Measurements from ENCODE around the gene CRYBB2.
A peak's percentile ranks its signal among the peaks of the same experiment; 100 is the strongest.
"Not testable (repeated sequence)": the region's sequence is repeated elsewhere in the genome, so short reads cannot be mapped to it uniquely, and the experiment has no call there.

The CRYBB2 gene

DNA sequence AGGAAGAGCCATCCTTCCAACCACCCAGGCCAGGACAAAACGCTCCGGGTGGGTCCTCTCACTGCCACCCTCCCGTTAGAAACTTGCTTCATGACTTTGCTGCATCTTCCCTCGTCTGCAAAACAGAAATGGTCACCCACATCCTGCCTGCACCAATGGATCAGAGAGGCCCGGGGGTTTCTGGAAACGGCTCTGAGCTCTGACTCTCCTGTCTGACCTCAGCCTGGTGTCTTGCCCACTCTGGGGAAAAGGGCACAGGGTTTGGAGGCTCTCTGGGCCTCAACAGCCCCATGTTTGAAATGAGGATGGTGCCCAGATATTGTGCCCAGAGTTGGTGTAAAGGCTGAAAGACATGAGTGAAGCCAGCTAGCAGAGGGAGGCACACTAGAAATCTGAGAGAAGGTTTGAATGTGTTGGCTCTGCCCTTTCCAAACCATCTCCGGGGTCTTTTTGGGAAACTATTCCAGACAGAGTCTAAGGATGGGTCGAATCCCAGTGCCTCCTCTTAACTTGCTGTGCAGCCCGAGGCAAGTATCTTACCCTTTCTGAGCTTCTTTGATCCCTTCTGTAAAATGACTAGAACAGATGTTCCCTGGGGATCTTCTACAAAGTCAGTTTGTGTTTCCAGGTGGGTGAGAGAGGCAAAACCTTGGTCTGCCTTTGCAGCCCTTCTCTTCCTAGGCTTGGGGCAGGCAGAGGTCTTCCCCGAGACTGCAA, 17.7 kb upstream of the CRYBB2 start:
- no peak overlapping the region for H3K4me3 ChIP-seq (replicated peaks; ENCODE audit: insufficient read depth, low read length)
- DNase-seq (ENCODE audit: low read depth in 1 of 2, low spot score in 1 of 2), result no peak
- no peak for TF ChIP-seq POLR2AphosphoS5 (IDR thresholded peaks at IDR 0.05; ENCODE audit: low read depth)
- no peak for TF ChIP-seq SPI1 (IDR thresholded peaks at IDR 0.05; ENCODE audit: borderline replicate concordance, low read depth)
- TF ChIP-seq GABPA (IDR thresholded peaks at IDR 0.05; ENCODE audit: low read depth), result no peak
- TF ChIP-seq, protein P1, sequence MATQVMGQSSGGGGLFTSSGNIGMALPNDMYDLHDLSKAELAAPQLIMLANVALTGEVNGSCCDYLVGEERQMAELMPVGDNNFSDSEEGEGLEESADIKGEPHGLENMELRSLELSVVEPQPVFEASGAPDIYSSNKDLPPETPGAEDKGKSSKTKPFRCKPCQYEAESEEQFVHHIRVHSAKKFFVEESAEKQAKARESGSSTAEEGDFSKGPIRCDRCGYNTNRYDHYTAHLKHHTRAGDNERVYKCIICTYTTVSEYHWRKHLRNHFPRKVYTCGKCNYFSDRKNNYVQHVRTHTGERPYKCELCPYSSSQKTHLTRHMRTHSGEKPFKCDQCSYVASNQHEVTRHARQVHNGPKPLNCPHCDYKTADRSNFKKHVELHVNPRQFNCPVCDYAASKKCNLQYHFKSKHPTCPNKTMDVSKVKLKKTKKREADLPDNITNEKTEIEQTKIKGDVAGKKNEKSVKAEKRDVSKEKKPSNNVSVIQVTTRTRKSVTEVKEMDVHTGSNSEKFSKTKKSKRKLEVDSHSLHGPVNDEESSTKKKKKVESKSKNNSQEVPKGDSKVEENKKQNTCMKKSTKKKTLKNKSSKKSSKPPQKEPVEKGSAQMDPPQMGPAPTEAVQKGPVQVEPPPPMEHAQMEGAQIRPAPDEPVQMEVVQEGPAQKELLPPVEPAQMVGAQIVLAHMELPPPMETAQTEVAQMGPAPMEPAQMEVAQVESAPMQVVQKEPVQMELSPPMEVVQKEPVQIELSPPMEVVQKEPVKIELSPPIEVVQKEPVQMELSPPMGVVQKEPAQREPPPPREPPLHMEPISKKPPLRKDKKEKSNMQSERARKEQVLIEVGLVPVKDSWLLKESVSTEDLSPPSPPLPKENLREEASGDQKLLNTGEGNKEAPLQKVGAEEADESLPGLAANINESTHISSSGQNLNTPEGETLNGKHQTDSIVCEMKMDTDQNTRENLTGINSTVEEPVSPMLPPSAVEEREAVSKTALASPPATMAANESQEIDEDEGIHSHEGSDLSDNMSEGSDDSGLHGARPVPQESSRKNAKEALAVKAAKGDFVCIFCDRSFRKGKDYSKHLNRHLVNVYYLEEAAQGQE (IDR thresholded peaks at IDR 0.05; ENCODE audit: insufficient replicate concordance, low read depth), result no peak
- TF ChIP-seq, protein P2, sequence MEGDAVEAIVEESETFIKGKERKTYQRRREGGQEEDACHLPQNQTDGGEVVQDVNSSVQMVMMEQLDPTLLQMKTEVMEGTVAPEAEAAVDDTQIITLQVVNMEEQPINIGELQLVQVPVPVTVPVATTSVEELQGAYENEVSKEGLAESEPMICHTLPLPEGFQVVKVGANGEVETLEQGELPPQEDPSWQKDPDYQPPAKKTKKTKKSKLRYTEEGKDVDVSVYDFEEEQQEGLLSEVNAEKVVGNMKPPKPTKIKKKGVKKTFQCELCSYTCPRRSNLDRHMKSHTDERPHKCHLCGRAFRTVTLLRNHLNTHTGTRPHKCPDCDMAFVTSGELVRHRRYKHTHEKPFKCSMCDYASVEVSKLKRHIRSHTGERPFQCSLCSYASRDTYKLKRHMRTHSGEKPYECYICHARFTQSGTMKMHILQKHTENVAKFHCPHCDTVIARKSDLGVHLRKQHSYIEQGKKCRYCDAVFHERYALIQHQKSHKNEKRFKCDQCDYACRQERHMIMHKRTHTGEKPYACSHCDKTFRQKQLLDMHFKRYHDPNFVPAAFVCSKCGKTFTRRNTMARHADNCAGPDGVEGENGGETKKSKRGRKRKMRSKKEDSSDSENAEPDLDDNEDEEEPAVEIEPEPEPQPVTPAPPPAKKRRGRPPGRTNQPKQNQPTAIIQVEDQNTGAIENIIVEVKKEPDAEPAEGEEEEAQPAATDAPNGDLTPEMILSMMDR (IDR thresholded peaks at IDR 0.05; ENCODE audit: insufficient read depth, low read length), result no peak
- H3K27me3 ChIP-seq (ENCODE audit: insufficient read depth, poor library complexity, severe bottlenecking), result no peaks in the 10 kb centered on the region
- no peak overlapping the region for H3K27ac ChIP-seq (replicated peaks)

DNA sequence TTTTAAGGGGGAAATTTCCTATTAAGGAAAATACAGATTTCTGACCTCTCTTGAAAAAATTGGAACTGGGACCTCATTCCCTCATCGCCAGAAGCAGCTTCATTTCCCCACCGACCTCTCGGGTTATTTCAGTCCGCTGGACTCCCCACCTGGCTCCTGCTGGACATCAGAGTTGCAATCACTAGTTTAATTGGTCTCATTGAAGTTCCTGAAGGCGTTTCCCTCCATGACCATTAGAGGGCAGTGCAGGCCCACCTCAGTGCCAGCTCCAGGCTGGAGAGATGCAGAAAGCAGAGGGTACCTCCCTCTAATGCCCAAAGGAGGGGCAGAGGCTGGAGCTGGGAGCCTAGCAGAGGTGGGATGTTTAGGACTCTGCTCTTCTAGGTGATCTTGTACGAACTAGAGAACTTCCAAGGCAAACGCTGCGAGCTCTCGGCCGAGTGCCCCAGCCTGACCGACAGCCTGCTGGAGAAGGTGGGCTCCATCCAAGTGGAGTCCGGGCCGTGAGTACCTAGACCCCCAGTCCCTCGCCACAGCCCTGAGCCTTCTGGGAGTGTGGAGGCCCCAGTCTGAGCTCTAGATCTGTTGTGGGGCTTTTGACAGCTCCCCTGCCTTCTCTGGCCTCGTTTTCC, 17.0 kb upstream of the CRYBB2 start:
- no peak for TF ChIP-seq POLR2AphosphoS5 (IDR thresholded peaks at IDR 0.05; ENCODE audit: low read depth)
- no peak for TF ChIP-seq GABPA (IDR thresholded peaks at IDR 0.05; ENCODE audit: low read depth)
- TF ChIP-seq SPI1 (IDR thresholded peaks at IDR 0.05; ENCODE audit: borderline replicate concordance, low read depth), result no peak
- TF ChIP-seq, protein P1 (IDR thresholded peaks at IDR 0.05; ENCODE audit: insufficient replicate concordance, low read depth), result no peak
- TF ChIP-seq, protein P2 (IDR thresholded peaks at IDR 0.05; ENCODE audit: insufficient read depth, low read length), result peak; percentile 93
- Histone ChIP-seq H3K27me3 (ENCODE audit: insufficient read depth, poor library complexity, severe bottlenecking) (no peaks in the 10 kb centered on the region), H3K27ac (replicated peaks) (no peak overlapping the region), H3K4me3 (replicated peaks; ENCODE audit: insufficient read depth, low read length) (no peak overlapping the region)
- peak; percentile 12 to 59 for DNase-seq (ENCODE audit: low read depth in 1 of 2, low spot score in 1 of 2)

DNA sequence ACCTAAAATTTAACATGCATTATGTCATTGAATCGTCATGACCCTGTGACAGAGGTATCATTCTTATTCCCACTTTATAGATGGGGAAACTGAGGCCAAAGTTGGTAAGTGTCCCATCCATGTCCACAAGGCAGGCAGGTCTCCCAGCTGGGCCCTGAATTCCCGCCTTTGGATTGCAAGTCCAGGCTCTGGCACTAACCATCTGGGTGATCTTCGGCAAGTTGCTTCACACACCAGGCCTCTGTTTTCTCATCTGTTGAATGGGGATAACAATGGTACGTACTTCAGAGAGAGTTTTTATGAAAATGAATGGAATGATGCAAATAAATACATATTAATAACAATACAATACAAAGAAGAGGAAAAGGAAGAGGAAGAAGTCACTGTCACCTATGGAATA, 16.4 kb upstream of the CRYBB2 start:
- Histone ChIP-seq H3K4me3 (replicated peaks; ENCODE audit: insufficient read depth, low read length) (no peak overlapping the region), H3K27ac (replicated peaks) (no peak overlapping the region), H3K27me3 (ENCODE audit: insufficient read depth, poor library complexity, severe bottlenecking) (no peaks in the 10 kb centered on the region)
- no peak for DNase-seq (ENCODE audit: low read depth in 1 of 2, low spot score in 1 of 2)
- TF ChIP-seq, protein P1 (IDR thresholded peaks at IDR 0.05; ENCODE audit: insufficient replicate concordance, low read depth), result no peak
- no peak for TF ChIP-seq POLR2AphosphoS5 (IDR thresholded peaks at IDR 0.05; ENCODE audit: low read depth)
- TF ChIP-seq, protein P2 (IDR thresholded peaks at IDR 0.05; ENCODE audit: insufficient read depth, low read length), result no peak
- TF ChIP-seq GABPA (IDR thresholded peaks at IDR 0.05; ENCODE audit: low read depth), result no peak
- no peak for TF ChIP-seq SPI1 (IDR thresholded peaks at IDR 0.05; ENCODE audit: borderline replicate concordance, low read depth)

DNA sequence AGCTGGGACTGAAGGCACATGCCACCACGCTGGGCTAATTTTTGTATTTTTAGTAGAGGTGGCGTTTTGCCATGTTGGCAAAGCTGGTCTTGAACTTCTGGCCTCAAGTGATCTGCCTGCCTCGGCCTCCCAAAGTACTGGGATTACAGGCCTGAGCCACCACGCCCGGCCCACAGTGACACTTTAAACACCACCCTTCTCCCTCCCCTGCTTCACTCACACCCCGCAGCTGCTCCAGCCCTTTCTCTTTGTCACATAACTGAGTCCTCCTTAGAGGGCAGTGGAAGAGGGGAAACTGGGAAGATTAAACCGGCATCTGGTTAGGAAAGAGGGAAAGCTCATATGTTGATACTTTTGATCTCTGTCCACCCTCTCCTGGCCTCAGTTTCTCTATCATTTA, 14.9 kb upstream of the CRYBB2 start:
- H3K27ac ChIP-seq (replicated peaks); H3K4me3 ChIP-seq (replicated peaks; ENCODE audit: insufficient read depth, low read length); DNase-seq (ENCODE audit: low read depth in 1 of 2, low spot score in 1 of 2); H3K27me3 ChIP-seq (ENCODE audit: insufficient read depth, poor library complexity, severe bottlenecking): not testable (repeated sequence)
